Measurements from ENCODE around the gene LAIR2. TPM values are rescaled to one million over a fixed set of nuclear protein-coding genes. Genes with fewer than 3 reads are reported as not detected.

Gene LAIR2
- total and polyA plus RNA-seq, 2 experiments from 2014 or later: not detected

- no peaks in the 10 kb centered on the region for H3F3A ChIP-seq (replicated peaks; ENCODE audit: low read depth)
- DNase-seq (ENCODE audit: low spot score): no peak
- Mint-ChIP-seq H3K4me3 (no peak overlapping the region), H3K27me3 (ENCODE audit: insufficient read depth, low read depth, poor library complexity) (peaks cover 9% of the 10 kb centered on the region), H3K36me3 (ENCODE audit: low read depth) (peaks cover 6% of the 10 kb centered on the region; the same call in 1 of the 3 replicates), H3K27ac (no peak overlapping the region), H3K9me3 (peaks cover 42% of the 10 kb centered on the region), H3K4me1 (peaks cover 7% of the 10 kb centered on the region; the same call in 1 of the 3 replicates)
- no peak for ATAC-seq
- no peaks in the 10 kb centered on the region for H3K9me2 ChIP-seq (ENCODE audit: insufficient read depth)
- no peaks in the 10 kb centered on the region for H4K20me1 ChIP-seq (replicated peaks; ENCODE audit: insufficient read depth)
- H3K79me2 ChIP-seq (replicated peaks; ENCODE audit: insufficient read depth): no peaks in the 10 kb centered on the region
- H2AFZ ChIP-seq: no peak overlapping the region
- H3K27ac ChIP-seq (ENCODE audit: low read depth): no peak overlapping the region
- H3K36me3 ChIP-seq (ENCODE audit: insufficient read depth): no peaks in the 10 kb centered on the region
- H3K4me1 ChIP-seq (ENCODE audit: insufficient read depth): no peaks in the 10 kb centered on the region
- H3K27me3 ChIP-seq (ENCODE audit: insufficient read depth): no peaks in the 10 kb centered on the region
- TF ChIP-seq POLR2AphosphoS5 (IDR thresholded peaks at IDR 0.05; ENCODE audit: low read depth): no peak
- TF ChIP-seq EZH2 (IDR thresholded peaks at IDR 0.05; ENCODE audit: low read depth, unreplicated experiment): no peak
- H3K4me2 ChIP-seq: no peak overlapping the region
- no peak overlapping the region for H3K4me3 ChIP-seq
These were observed 19.7 kb upstream of the LAIR2 start for GRCh38 chr19:54482889-54483288.

GRCh38 chr19:54484451-54484850 lies 18.2 kb upstream of the LAIR2 start:
- Mint-ChIP-seq H3K27me3 (ENCODE audit: insufficient read depth, low read depth, poor library complexity) (peaks cover 2% of the 10 kb centered on the region), H3K36me3 (ENCODE audit: low read depth) (peaks cover 11% of the 10 kb centered on the region; the same call in 1 of the 3 replicates), H3K9me3 (peaks cover 55% of the 10 kb centered on the region), H3K4me3 (no peak overlapping the region), H3K27ac (no peak overlapping the region), H3K4me1 (peaks cover 3% of the 10 kb centered on the region; the same call in 1 of the 3 replicates)
- no peak overlapping the region for H3K4me2 ChIP-seq
- no peak for DNase-seq (ENCODE audit: low spot score)
- H3K79me2 ChIP-seq (replicated peaks; ENCODE audit: insufficient read depth): no peaks in the 10 kb centered on the region
- no peaks in the 10 kb centered on the region for H3K4me1 ChIP-seq (ENCODE audit: insufficient read depth)
- H4K20me1 ChIP-seq (replicated peaks; ENCODE audit: insufficient read depth): no peaks in the 10 kb centered on the region
- no peak overlapping the region for H2AFZ ChIP-seq
- no peaks in the 10 kb centered on the region for H3F3A ChIP-seq (replicated peaks; ENCODE audit: low read depth)
- no peak overlapping the region for H3K4me3 ChIP-seq
- no peaks in the 10 kb centered on the region for H3K27me3 ChIP-seq (ENCODE audit: insufficient read depth)
- H3K9me2 ChIP-seq (ENCODE audit: insufficient read depth): no peaks in the 10 kb centered on the region
- no peak overlapping the region for H3K27ac ChIP-seq (ENCODE audit: low read depth)
- H3K36me3 ChIP-seq (ENCODE audit: insufficient read depth): no peaks in the 10 kb centered on the region
- ATAC-seq: no peak
- TF ChIP-seq STAT1 (IDR thresholded peaks at IDR 0.05; ENCODE audit: unreplicated experiment) (no peak), ZNF114 (CRISPR knock-in tag; IDR thresholded peaks at IDR 0.05) (no peak), NANOG (IDR thresholded peaks at IDR 0.05; ENCODE audit: borderline replicate concordance) (no peak), EZH2phosphoT487 (IDR thresholded peaks at IDR 0.05; ENCODE audit: unreplicated experiment) (no peak), JUNB (IDR thresholded peaks at IDR 0.05; ENCODE audit: unreplicated experiment) (no peak), EZH2 (IDR thresholded peaks at IDR 0.05; ENCODE audit: low read depth, unreplicated experiment) (no peak), CREB1 (CRISPR knock-in tag; IDR thresholded peaks at IDR 0.05; ENCODE audit: low read depth) (no peak), CTCF (conservative IDR thresholded peaks at IDR 0.05; ENCODE audit: low read depth in 2 of 2) (no peak), REST (IDR thresholded peaks at IDR 0.05; ENCODE audit: unreplicated experiment) (no peak), ETS1 (IDR thresholded peaks at IDR 0.05) (no peak)
